Measurements from ENCODE around the gene SPAG16.

SPAG16 gene

GRCh38 chr2:214098811-214099210 lies 814.5 kb downstream of the SPAG16 start:
- Histone ChIP-seq H3K4me3 (ENCODE audit: extremely low read depth, insufficient read depth, low read length, poor library complexity, severe bottlenecking) (no peak overlapping the region), H3K4me1 (ENCODE audit: control insufficient read depth, insufficient read depth, low read length, poor library complexity, severe bottlenecking) (no peaks in the 10 kb centered on the region), H3K9me3 (ENCODE audit: control insufficient read depth, low read length) (no peaks in the 10 kb centered on the region), H3K36me3 (ENCODE audit: control insufficient read depth, insufficient read depth, low read length) (no peaks in the 10 kb centered on the region), H3K27ac (ENCODE audit: low read depth, low read length, severe bottlenecking) (no peak overlapping the region)
- 78 to 88% methylated on average over 1 of the region's 1 CpG for WGBS, 2 experiments (ENCODE audit: insufficient coverage in 2 of 2)

- Histone ChIP-seq H3K4me1 (ENCODE audit: control insufficient read depth, insufficient read depth, low read length, poor library complexity, severe bottlenecking) (no peaks in the 10 kb centered on the region), H3K27ac (ENCODE audit: low read depth, low read length, severe bottlenecking) (no peak overlapping the region), H3K4me3 (ENCODE audit: extremely low read depth, insufficient read depth, low read length, poor library complexity, severe bottlenecking) (no peak overlapping the region), H3K9me3 (ENCODE audit: control insufficient read depth, low read length) (no peaks in the 10 kb centered on the region), H3K36me3 (ENCODE audit: control insufficient read depth, insufficient read depth, low read length) (no peaks in the 10 kb centered on the region)
- WGBS, 2 experiments (ENCODE audit: insufficient coverage in 2 of 2): 100% methylated on average over 1 of the region's 4 CpGs; no CpG with 5 or more reads in 1 of the 2 experiments
Measured at GRCh38 chr2:214100488-214100887, 816.2 kb downstream of the SPAG16 start.

DNA sequence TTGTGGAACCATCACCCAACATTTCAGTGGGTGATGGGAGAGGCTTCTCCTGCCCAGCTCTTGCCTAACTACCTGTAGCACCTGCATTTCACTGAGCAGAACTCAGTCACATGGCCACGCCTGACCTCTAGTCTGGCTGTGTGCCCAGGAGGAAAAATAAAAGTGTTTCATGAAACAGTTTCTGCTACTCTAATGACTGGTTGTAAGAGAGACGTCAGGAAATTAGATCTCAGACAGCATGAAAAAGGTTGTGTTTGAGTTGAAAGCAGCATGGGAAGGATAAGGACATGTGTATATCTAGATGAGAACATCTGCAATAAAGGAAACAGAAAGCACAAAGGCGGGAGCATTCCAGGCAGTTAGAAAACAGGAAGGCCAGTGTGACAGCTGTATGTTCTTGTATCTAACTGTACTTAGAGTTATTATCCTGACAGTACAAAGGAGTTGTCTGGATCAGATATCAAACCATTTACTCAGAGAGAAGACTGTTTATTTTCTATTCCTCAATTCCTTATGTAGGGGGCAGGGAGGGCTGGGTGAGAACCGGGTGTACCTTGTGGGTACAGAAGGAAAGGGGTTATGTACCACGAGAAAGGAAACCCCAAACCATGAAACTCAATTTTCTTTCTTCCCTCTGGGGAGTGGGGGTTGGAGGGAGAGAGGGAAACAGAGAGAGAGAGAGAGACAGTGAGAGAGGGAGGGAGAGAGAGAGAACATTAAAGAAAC lies 819.2 kb downstream of the SPAG16 start:
- no peaks in the 10 kb centered on the region for H3K4me1 ChIP-seq (ENCODE audit: control insufficient read depth, insufficient read depth, low read length, poor library complexity, severe bottlenecking)
- H3K4me3 ChIP-seq (ENCODE audit: extremely low read depth, insufficient read depth, low read length, poor library complexity, severe bottlenecking): no peak overlapping the region
- H3K9me3 ChIP-seq (ENCODE audit: control insufficient read depth, low read length): no peaks in the 10 kb centered on the region
- H3K36me3 ChIP-seq (ENCODE audit: control insufficient read depth, insufficient read depth, low read length): no peaks in the 10 kb centered on the region
- WGBS, 2 experiments (ENCODE audit: insufficient coverage in 2 of 2): 61 to 93% methylated on average over 2 to 3 of the region's 5 CpGs
- no peak overlapping the region for H3K27ac ChIP-seq (ENCODE audit: low read depth, low read length, severe bottlenecking)

- no peaks in the 10 kb centered on the region for H3K36me3 ChIP-seq (ENCODE audit: control insufficient read depth, insufficient read depth, low read length)
- H3K4me3 ChIP-seq (ENCODE audit: extremely low read depth, insufficient read depth, low read length, poor library complexity, severe bottlenecking): no peak overlapping the region
- H3K27ac ChIP-seq (ENCODE audit: low read depth, low read length, severe bottlenecking): no peak overlapping the region
- peaks cover 7% of the 10 kb centered on the region for H3K9me3 ChIP-seq (ENCODE audit: control insufficient read depth, low read length)
- WGBS, 2 experiments (ENCODE audit: insufficient coverage in 2 of 2): 81 to 95% methylated on average over 3 of the region's 3 CpGs
- no peaks in the 10 kb centered on the region for H3K4me1 ChIP-seq (ENCODE audit: control insufficient read depth, insufficient read depth, low read length, poor library complexity, severe bottlenecking)
Measured at GRCh38 chr2:214104219-214104618, 820.0 kb downstream of the SPAG16 start.

DNA sequence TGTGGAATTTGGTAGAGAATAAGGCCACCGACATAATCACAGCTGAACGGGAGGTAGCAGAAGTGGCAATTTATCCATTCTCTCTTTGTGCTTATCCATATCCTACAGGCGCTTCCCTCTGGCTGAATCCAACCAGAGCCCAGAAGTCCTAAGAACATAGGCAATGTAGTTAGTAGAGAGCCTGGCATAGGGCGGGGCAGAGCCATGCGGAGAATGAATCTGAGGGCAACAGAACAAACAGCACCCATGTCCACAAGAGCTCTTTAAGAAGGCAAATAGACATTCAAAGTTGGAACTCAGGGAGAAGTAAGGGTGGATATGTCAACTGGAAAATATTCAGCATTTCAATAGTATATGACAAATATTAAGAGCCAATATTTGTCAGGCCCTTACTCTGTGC lies 820.7 kb downstream of the SPAG16 start:
- Histone ChIP-seq H3K36me3 (ENCODE audit: control insufficient read depth, insufficient read depth, low read length) (no peaks in the 10 kb centered on the region), H3K4me1 (ENCODE audit: control insufficient read depth, insufficient read depth, low read length, poor library complexity, severe bottlenecking) (no peaks in the 10 kb centered on the region), H3K27ac (ENCODE audit: low read depth, low read length, severe bottlenecking) (no peak overlapping the region), H3K4me3 (ENCODE audit: extremely low read depth, insufficient read depth, low read length, poor library complexity, severe bottlenecking) (no peak overlapping the region), H3K9me3 (ENCODE audit: control insufficient read depth, low read length) (peaks cover 12% of the 10 kb centered on the region)
- no CpG with 5 or more reads among the region's 5 CpGs for WGBS, 2 experiments (ENCODE audit: insufficient coverage in 2 of 2)

DNA sequence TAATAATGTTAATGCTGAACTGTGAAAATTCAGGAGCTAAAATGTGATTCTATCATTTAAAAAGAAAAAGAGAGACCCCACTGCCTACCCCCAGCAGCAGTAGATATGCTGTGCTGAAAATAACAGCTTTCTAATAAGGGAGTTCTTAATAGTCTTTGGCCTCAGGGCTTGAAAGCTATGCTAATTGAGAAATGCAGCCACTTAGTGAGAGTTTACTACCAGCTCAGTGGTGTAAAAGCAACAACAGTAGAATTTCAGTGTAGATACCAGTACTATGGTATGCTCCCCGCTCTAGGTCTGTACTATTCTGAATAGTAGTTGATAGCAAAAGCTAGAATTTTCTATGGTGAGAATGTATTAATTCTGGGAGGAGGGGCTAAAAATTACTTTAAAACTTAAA lies 823.5 kb downstream of the SPAG16 start:
- Histone ChIP-seq H3K9me3 (ENCODE audit: control insufficient read depth, low read length) (peaks cover 12% of the 10 kb centered on the region), H3K4me3 (ENCODE audit: extremely low read depth, insufficient read depth, low read length, poor library complexity, severe bottlenecking) (no peak overlapping the region), H3K36me3 (ENCODE audit: control insufficient read depth, insufficient read depth, low read length) (no peaks in the 10 kb centered on the region), H3K4me1 (ENCODE audit: control insufficient read depth, insufficient read depth, low read length, poor library complexity, severe bottlenecking) (no peaks in the 10 kb centered on the region), H3K27ac (ENCODE audit: low read depth, low read length, severe bottlenecking) (no peak overlapping the region)
- 75% methylated on average over 1 of the region's 1 CpG; no CpG with 5 or more reads in 1 of the 2 experiments for WGBS, 2 experiments (ENCODE audit: insufficient coverage in 2 of 2)

GRCh38 chr2:214108598-214108997 lies 824.3 kb downstream of the SPAG16 start:
- Histone ChIP-seq H3K4me3 (ENCODE audit: extremely low read depth, insufficient read depth, low read length, poor library complexity, severe bottlenecking) (no peak overlapping the region), H3K27ac (ENCODE audit: low read depth, low read length, severe bottlenecking) (no peak overlapping the region), H3K4me1 (ENCODE audit: control insufficient read depth, insufficient read depth, low read length, poor library complexity, severe bottlenecking) (no peaks in the 10 kb centered on the region), H3K36me3 (ENCODE audit: control insufficient read depth, insufficient read depth, low read length) (no peaks in the 10 kb centered on the region), H3K9me3 (ENCODE audit: control insufficient read depth, low read length) (peaks cover 12% of the 10 kb centered on the region)
- 88 to 100% methylated on average over 1 of the region's 1 CpG for WGBS, 2 experiments (ENCODE audit: insufficient coverage in 2 of 2)

DNA sequence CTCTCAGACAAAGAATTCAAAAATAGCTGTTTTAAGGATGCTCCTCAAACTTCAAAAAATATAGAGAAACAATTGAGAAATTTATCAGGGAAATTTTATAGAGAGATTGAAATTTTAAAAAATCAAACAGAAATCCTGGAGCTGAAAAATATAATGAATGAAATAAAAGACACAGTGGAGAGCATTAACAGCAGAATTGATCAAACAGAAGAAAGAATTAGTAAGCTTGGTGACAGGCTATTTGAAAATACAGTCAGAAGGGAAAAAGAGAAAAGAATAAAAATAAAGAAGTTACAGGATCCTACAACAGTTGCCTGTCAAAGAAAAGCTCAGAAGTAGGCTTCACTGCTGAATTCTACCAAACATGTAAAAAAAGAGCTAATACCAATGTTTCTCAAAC lies 832.8 kb downstream of the SPAG16 start:
- H3K27ac ChIP-seq (ENCODE audit: low read depth, low read length, severe bottlenecking): no peak overlapping the region
- no peaks in the 10 kb centered on the region for H3K4me1 ChIP-seq (ENCODE audit: control insufficient read depth, insufficient read depth, low read length, poor library complexity, severe bottlenecking)
- no peaks in the 10 kb centered on the region for H3K36me3 ChIP-seq (ENCODE audit: control insufficient read depth, insufficient read depth, low read length)
- H3K4me3 ChIP-seq (ENCODE audit: extremely low read depth, insufficient read depth, low read length, poor library complexity, severe bottlenecking): no peak overlapping the region
- H3K9me3 ChIP-seq (ENCODE audit: control insufficient read depth, low read length): peaks cover 13% of the 10 kb centered on the region

DNA sequence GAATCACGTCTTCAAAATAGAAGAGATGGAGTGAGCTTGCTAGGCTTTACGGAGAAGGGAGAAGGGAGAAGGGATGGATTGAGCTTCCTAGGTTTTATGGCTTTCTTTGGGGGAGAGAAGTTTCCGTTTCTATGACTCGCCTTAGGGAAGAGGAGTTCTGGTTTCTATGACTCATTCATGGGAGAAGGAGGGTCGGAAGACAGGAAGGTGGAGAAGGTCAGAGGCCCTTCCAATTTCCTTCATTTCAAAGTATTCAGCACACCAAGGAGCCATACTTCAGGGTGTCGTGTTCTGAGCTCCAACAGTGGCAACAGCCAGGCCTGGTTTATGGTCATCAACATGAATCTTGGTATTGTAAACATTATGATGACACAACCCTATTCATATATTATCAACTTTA lies 841.9 kb downstream of the SPAG16 start:
- Histone ChIP-seq H3K27ac (ENCODE audit: low read depth, low read length, severe bottlenecking) (no peak overlapping the region), H3K4me3 (ENCODE audit: extremely low read depth, insufficient read depth, low read length, poor library complexity, severe bottlenecking) (no peak overlapping the region), H3K9me3 (ENCODE audit: control insufficient read depth, low read length) (no peaks in the 10 kb centered on the region), H3K4me1 (ENCODE audit: control insufficient read depth, insufficient read depth, low read length, poor library complexity, severe bottlenecking) (no peaks in the 10 kb centered on the region), H3K36me3 (ENCODE audit: control insufficient read depth, insufficient read depth, low read length) (no peaks in the 10 kb centered on the region)
- 37 to 51% methylated on average over 2 to 4 of the region's 6 CpGs for WGBS, 2 experiments (ENCODE audit: insufficient coverage in 2 of 2)

DNA sequence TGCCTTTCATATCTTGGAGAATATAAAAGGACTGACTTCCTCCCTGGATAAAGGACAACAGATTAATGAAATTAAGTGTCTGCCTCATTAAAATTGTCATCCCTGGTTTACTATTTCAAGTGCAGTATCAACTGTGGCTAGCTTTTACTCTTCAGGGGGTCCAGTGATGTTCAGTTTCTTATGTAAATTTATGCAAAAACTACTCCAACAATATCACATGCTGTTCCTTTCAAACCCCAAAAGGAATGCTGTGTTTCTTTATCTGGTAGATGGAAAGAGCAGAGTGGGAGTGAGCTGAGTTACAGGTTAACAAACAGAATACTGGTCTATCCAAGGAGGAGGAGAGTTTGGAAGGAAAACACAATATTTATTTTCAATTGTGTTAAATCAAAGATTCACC lies 842.9 kb downstream of the SPAG16 start:
- H3K4me1 ChIP-seq (ENCODE audit: control insufficient read depth, insufficient read depth, low read length, poor library complexity, severe bottlenecking): no peaks in the 10 kb centered on the region
- H3K36me3 ChIP-seq (ENCODE audit: control insufficient read depth, insufficient read depth, low read length): no peaks in the 10 kb centered on the region
- H3K27ac ChIP-seq (ENCODE audit: low read depth, low read length, severe bottlenecking): no peak overlapping the region
- no peak overlapping the region for H3K4me3 ChIP-seq (ENCODE audit: extremely low read depth, insufficient read depth, low read length, poor library complexity, severe bottlenecking)
- no peaks in the 10 kb centered on the region for H3K9me3 ChIP-seq (ENCODE audit: control insufficient read depth, low read length)

- no peak overlapping the region for H3K4me3 ChIP-seq (ENCODE audit: extremely low read depth, insufficient read depth, low read length, poor library complexity, severe bottlenecking)
- no peaks in the 10 kb centered on the region for H3K36me3 ChIP-seq (ENCODE audit: control insufficient read depth, insufficient read depth, low read length)
- no CpG with 5 or more reads among the region's 1 CpG for WGBS, 2 experiments (ENCODE audit: insufficient coverage in 2 of 2)
- H3K9me3 ChIP-seq (ENCODE audit: control insufficient read depth, low read length): no peaks in the 10 kb centered on the region
- H3K4me1 ChIP-seq (ENCODE audit: control insufficient read depth, insufficient read depth, low read length, poor library complexity, severe bottlenecking): no peaks in the 10 kb centered on the region
- H3K27ac ChIP-seq (ENCODE audit: low read depth, low read length, severe bottlenecking): no peak overlapping the region
Measured at GRCh38 chr2:214127571-214127970, 843.3 kb downstream of the SPAG16 start.
